Ovary (tissue), 9 donors: ENCODE data around the gene RSRC1. TPM values are rescaled to one million over a fixed set of nuclear protein-coding genes. Genes with fewer than 3 reads are reported as not detected.

Source experiments
- DNase-seq, 5 donors: peaks; one replicate each; pipeline ENCODE4 v3.0.0-alpha.2; 2019 to 2020
- H3K27ac ChIP-seq, 2 donors: fragments of 200-600 bp; one replicate each; pipeline versions ENCODE4 v1.5.1 to v1.8.0; 2019 to 2022
- H3K27me3 ChIP-seq: fragments of 200-600 bp; one replicate; pipeline ENCODE4 v1.8.0; 2022
- H3K36me3 ChIP-seq: fragments of 200-600 bp; sonication (generic); one replicate; pipeline ENCODE4 v1.5.1; 2019
- H3K4me1 ChIP-seq: one replicate; pipeline ENCODE4 v1.8.1; 2013; ENCODE audit warnings: mild to moderate bottlenecking, moderate library complexity; ENCODE audit not compliant: insufficient read depth
- H3K4me3 ChIP-seq: fragments of 200-600 bp; sonication (generic); one replicate; pipeline ENCODE4 v1.5.1; 2017
- H3K9me3 ChIP-seq, 2 donors: fragments of 200-600 bp in 1 of 2; sonication (generic) in 1 of 2; one replicate each; pipeline versions ENCODE4 v1.5.1 to v1.8.1; 2013 to 2019; ENCODE audit warnings: mild to moderate bottlenecking in 1 of 2, moderate library complexity in 1 of 2
- CTCF ChIP-seq, 3 donors: fragments of 450-650 bp in 2 of 3; fragments of 200-600 bp in 1 of 3; IDR thresholded peaks; one replicate each; pipeline versions ENCODE4 v1.5.1 to v1.8.0; 2016 to 2022; ENCODE audit warnings: antibody characterized with exemption in 3 of 3, mild to moderate bottlenecking in 1 of 3
- EP300 ChIP-seq: sonication (generic); formaldehyde crosslinking; IDR thresholded peaks from one replicate; pipeline ENCODE4 v1.6.1; 2017; ENCODE audit warnings: antibody characterized with exemption
- POLR2A ChIP-seq: fragments of 450-650 bp; IDR thresholded peaks from one replicate; pipeline ENCODE4 v1.6.1; 2017; ENCODE audit warnings: antibody characterized with exemption, mild to moderate bottlenecking, moderate library complexity
- WGBS, 3 donors: extraction: QIAGEN DNeasy Blood & Tissue Kit in 1 of 3; methylation state at CpG; one replicate each; pipeline versions ENCODE4 v1.1.5 to v1.1.7; 2013 to 2017; 5-methylcytosine and 5-hydroxymethylcytosine counted together
- intact Hi-C, 4 donors: fragments of 100-400 bp; cut with DNase I; formaldehyde crosslinking; loops; one replicate each; pipeline versions ENCODE4 v1.11.0 to v1.15.1; 2022 to 2023
- polyA plus RNA-seq, 2 donors: library from polyadenylated mRNA; stranded (reverse); fragments of 200-250 nt in 1 of 2; fragments of 350-450 nt in 1 of 2; fragmentation: Illumina TruSeq in 1 of 2; extraction: RNeasy Lipid Tissue Mini Kit (QIAGEN cat#74804) in 1 of 2; gene quantifications; one replicate each; pipeline ENCODE4 v1.2.3, GENCODE V29; 2013 to 2014
- total RNA-seq, 7 donors: library from RNA; depleted of rRNA in 2 of 7; stranded (reverse); fragments of >200 nt in 2 of 7; fragmentation: NEBNext Ultra II Directional in 3 of 7; extraction: Animal tissue kit (Norgen Biotek cat#: 25700) in 3 of 7; gene quantifications; one replicate each; pipeline versions ENCODE4 v1.1.0 to v1.2.4, GENCODE V29; 2016 to 2023
- donor health status: DM: no; HTN: no; CAD: no; lungs with moderate emphysema.
- donor health status: DM: no; HTN: no; CAD: no.
- donor health status: Bipolar disorder and iron deficiency.
- donor health status: DM: yes; HTN: yes; CAD: no.
- donor health status: DM: no; HTN: no; CAD: no.
- donor health status: DM: yes; HTN: yes; CAD: no.

The RSRC1 gene
- total and polyA plus RNA-seq, 9 donors = 13.4 to 45.1 (median 31.8) TPM

- no peaks in the 10 kb centered on the region for H3K9me3 ChIP-seq
- TF ChIP-seq EP300 (no peak), CTCF (IDR thresholded peaks at IDR 0.05) (no peak), POLR2A (no peak)
- intact Hi-C loops = no loop called here
- H3K36me3 ChIP-seq = no peaks in the 10 kb centered on the region
- no peaks in the 10 kb centered on the region for H3K27me3 ChIP-seq
- no peak overlapping the region for H3K4me3 ChIP-seq
- no peak for DNase-seq
- H3K27ac ChIP-seq = no peak overlapping the region
- 97 to 99% (median 98%) methylated on average over 2 of the region's 2 CpGs for WGBS, 3 donors
- no peaks in the 10 kb centered on the region for H3K4me1 ChIP-seq
Measured at GRCh38 chr3:158140396-158140795, 30.5 kb downstream of the RSRC1 start.

- 59 to 96% (median 71%) methylated on average over 2 of the region's 2 CpGs for WGBS, 3 donors
- TF ChIP-seq EP300 (no peak), POLR2A (no peak), CTCF (IDR thresholded peaks at IDR 0.05) (no peak)
- no peaks in the 10 kb centered on the region for H3K9me3 ChIP-seq
Measured at GRCh38 chr3:158148218-158148617, 38.3 kb downstream of the RSRC1 start.

GRCh38 chr3:158152186-158152585, 42.3 kb downstream of the RSRC1 start:
- no peaks in the 10 kb centered on the region for H3K9me3 ChIP-seq
- no peak overlapping the region for H3K4me3 ChIP-seq
- no peaks in the 10 kb centered on the region for H3K36me3 ChIP-seq
- intact Hi-C loops = no loop called here
- 78 to 90% (median 84%) methylated on average over 2 of the region's 2 CpGs for WGBS, 3 donors
- no peak for DNase-seq
- H3K4me1 ChIP-seq = no peaks in the 10 kb centered on the region
- TF ChIP-seq EP300 = no peak
- TF ChIP-seq POLR2A = no peak
- no peak for TF ChIP-seq CTCF (IDR thresholded peaks at IDR 0.05)
- H3K27me3 ChIP-seq = no peaks in the 10 kb centered on the region
- H3K27ac ChIP-seq = no peak overlapping the region

More at GRCh38 chr3:158148218-158148617, 38.3 kb downstream of the RSRC1 start:
- Histone ChIP-seq H3K4me1 (no peaks in the 10 kb centered on the region), H3K27me3 (no peaks in the 10 kb centered on the region), H3K4me3 (no peak overlapping the region), H3K36me3 (no peaks in the 10 kb centered on the region), H3K27ac (no peak overlapping the region)
- no peak for DNase-seq
- intact Hi-C loops = no loop called here

- Histone ChIP-seq H3K4me3 (no peak overlapping the region), H3K4me1 (no peaks in the 10 kb centered on the region)
- intact Hi-C loops = no loop called here
Measured at GRCh38 chr3:158158969-158159368, 49.1 kb downstream of the RSRC1 start.

More at GRCh38 chr3:158158969-158159368, 49.1 kb downstream of the RSRC1 start:
- no peaks in the 10 kb centered on the region for H3K9me3 ChIP-seq
- no peaks in the 10 kb centered on the region for H3K36me3 ChIP-seq
- no peaks in the 10 kb centered on the region for H3K27me3 ChIP-seq
- DNase-seq = no peak
- no peak overlapping the region for H3K27ac ChIP-seq
- no peak for TF ChIP-seq POLR2A
- TF ChIP-seq CTCF (IDR thresholded peaks at IDR 0.05) = no peak
- no peak for TF ChIP-seq EP300
